Effector memory CD8-positive, alpha-beta T cell (primary cell): Measurements from ENCODE around the gene UBE2J2.

Experiments
- ATAC-seq: fragments of 150-1000 bp; cut with Tn5 transposase; replicated peaks from 2 replicates; pipeline ENCODE4 v1.10.0; 2021; ENCODE audit warnings: mild to moderate bottlenecking, moderate library complexity
- DNase-seq, 3 experiments: peaks; one replicate each; pipeline ENCODE4 v3.0.0; 2021
- H3K27ac Mint-ChIP-seq, 2 donors: one replicate each; pipeline ENCODE4 v1.8.0; 2022; ENCODE audit warnings: mild to moderate bottlenecking in 2 of 2, mixed read lengths in 2 of 2, moderate library complexity in 2 of 2
- H3K27me3 Mint-ChIP-seq, 2 donors: one replicate each; pipeline ENCODE4 v1.8.0; 2022; ENCODE audit warnings: mixed read lengths in 2 of 2
- H3K36me3 Mint-ChIP-seq: one replicate; pipeline ENCODE4 v1.8.0; 2022; ENCODE audit warnings: mild to moderate bottlenecking, moderate library complexity, mixed read lengths; ENCODE audit not compliant: insufficient read depth
- H3K4me1 Mint-ChIP-seq, 2 donors: one replicate each; pipeline ENCODE4 v1.8.0; 2022; ENCODE audit warnings: low read depth in 2 of 2, mixed read lengths in 2 of 2
- H3K4me3 Mint-ChIP-seq, 2 donors: one replicate each; pipeline ENCODE4 v1.8.0; 2022; ENCODE audit warnings: mild to moderate bottlenecking in 2 of 2, mixed read lengths in 2 of 2, moderate library complexity in 2 of 2
- H3K9me3 Mint-ChIP-seq, 2 donors: one replicate each; pipeline ENCODE4 v1.8.0; 2022; ENCODE audit warnings: mixed read lengths in 2 of 2

The UBE2J2 gene

DNA sequence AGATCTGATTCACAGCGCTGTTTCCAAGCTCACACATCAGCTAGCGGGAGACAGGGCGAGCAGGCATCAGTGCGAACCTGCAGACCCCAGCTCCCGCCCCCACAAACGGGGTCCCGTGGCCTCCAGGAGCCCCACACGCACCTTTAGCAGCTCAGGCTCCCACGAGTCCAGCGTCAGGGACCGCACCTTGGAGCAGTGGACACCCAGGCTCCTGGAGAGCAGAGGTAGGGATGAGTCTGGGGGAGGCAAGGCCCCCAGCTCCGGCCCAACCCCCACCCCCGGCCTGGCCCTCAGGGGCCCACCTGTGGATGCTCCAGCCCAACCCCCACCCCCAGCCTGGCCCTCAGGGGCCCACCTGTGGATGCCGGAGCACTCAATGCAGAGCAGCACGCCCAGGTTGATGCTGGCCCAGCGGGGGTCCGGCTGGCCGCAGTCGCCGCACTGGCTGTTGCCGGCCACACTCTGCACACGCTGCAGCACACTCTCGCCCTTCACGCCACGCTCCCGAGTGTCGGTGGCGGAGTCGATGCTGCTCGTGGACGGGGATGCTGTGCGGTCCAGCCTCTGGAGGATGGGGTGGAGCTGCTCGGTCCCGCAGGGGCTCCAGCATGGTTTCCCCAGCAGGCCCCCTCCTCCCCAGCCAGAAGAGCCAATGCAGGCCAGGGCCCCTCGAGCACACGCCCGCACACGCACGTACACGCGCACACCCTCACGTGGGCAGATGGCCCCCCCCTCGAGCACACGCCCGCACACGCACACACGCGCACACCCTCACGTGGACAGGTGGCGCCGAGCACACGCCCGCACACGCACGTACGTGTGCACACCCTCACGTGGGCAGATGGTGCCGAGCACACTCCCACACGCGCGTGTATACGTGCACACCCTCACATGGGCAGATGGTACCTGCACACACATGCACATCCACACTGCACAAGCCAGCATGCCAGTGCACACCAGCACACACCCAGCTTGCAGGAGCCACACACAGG, 22.7 kb upstream of the UBE2J2 start:
- DNase-seq (no peak), ATAC-seq (no peak)
- H3K4me3 Mint-ChIP-seq: no peak overlapping the region
- H3K27me3 Mint-ChIP-seq: no peaks in the 10 kb centered on the region
- no peaks in the 10 kb centered on the region for H3K4me1 Mint-ChIP-seq
- H3K36me3 Mint-ChIP-seq: peaks cover 4% of the 10 kb centered on the region
- H3K27ac Mint-ChIP-seq: no peak overlapping the region
- H3K9me3 Mint-ChIP-seq: no peaks in the 10 kb centered on the region

- no peaks in the 10 kb centered on the region for H3K27me3 Mint-ChIP-seq
- DNase-seq (no peak), ATAC-seq (no peak)
- H3K36me3 Mint-ChIP-seq: peaks cover 4% of the 10 kb centered on the region
- H3K4me1 Mint-ChIP-seq: peaks cover 0 to 3% of the 10 kb centered on the region in 2 donors
- no peak overlapping the region for H3K27ac Mint-ChIP-seq
- no peaks in the 10 kb centered on the region for H3K9me3 Mint-ChIP-seq
- H3K4me3 Mint-ChIP-seq: no peak overlapping the region
Observed at GRCh38 chr1:1295154-1295923, 21.7 kb upstream of the UBE2J2 start.

GRCh38 chr1:1294250-1294890, 20.7 kb upstream of the UBE2J2 start:
- H3K27ac Mint-ChIP-seq: no peak overlapping the region
- H3K9me3 Mint-ChIP-seq: no peaks in the 10 kb centered on the region
- no peak for ATAC-seq
- H3K27me3 Mint-ChIP-seq: no peaks in the 10 kb centered on the region
- H3K36me3 Mint-ChIP-seq: peaks cover 4% of the 10 kb centered on the region
- DNase-seq: no peak
- no peak overlapping the region for H3K4me3 Mint-ChIP-seq
- H3K4me1 Mint-ChIP-seq: peaks cover 0 to 5% of the 10 kb centered on the region in 2 donors

DNA sequence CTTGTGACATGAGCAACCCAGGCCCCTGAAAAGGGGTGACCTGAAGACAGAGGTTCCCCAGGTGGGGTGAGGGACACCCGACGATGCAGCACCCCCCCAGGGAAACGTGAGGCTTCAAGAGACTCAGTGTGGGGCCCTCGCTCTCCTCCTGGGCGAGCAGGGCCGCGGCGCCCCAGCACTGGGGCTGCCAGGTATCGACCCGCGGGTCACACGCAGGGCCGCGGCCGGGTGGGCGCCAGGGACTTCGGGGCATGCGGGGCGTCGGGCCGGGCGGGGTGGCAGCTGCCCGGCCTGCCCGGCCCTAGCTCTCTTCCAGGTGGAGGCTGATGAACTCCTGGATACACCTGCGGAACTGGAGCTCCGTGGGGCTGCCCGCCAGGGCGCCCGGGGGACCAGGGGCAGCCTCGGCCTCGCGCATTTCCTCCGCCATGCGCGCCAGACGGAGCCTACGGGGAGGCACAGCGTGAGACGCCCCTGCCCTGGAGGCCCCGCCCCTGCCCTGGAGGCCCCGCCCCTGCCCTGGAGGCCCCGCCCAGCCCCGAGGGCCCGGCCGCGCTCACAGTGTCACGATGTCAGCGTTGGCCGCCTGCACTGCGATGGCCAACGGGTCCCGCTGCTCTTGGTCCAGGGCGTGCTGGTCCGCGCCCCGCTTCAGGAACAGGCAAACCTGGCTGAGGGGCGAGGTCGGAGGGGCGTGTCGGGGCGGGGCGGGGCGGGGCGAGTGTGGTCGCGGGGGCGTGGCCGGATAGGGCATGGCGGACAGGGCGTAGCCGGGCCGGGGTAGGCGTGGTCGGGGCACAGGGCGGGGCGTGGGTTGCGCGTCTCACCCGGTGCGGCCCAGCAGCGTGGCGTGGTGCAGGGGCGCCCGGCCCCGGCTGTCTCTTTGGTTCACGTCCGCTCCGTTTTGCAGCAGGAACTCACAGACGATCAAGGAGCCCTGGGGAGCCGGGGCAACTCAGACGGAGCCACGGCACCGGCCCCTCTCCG, 19.9 kb upstream of the UBE2J2 start:
- ATAC-seq: no peak
- Mint-ChIP-seq H3K27ac (no peak overlapping the region), H3K9me3 (no peaks in the 10 kb centered on the region), H3K36me3 (peaks cover 4% of the 10 kb centered on the region), H3K27me3 (no peaks in the 10 kb centered on the region), H3K4me1 (peaks cover 0 to 5% of the 10 kb centered on the region in 2 donors), H3K4me3 (no peak overlapping the region)
- no peak for DNase-seq

- no peak overlapping the region for H3K27ac Mint-ChIP-seq
- peaks cover 4% of the 10 kb centered on the region for H3K36me3 Mint-ChIP-seq
- DNase-seq: no peak
- no peak overlapping the region for H3K4me3 Mint-ChIP-seq
- H3K4me1 Mint-ChIP-seq: peaks cover 0 to 5% of the 10 kb centered on the region in 2 donors
- H3K27me3 Mint-ChIP-seq: no peaks in the 10 kb centered on the region
- no peaks in the 10 kb centered on the region for H3K9me3 Mint-ChIP-seq
- ATAC-seq: no peak
Observed at GRCh38 chr1:1292851-1293250, 19.2 kb upstream of the UBE2J2 start.

GRCh38 chr1:1292442-1292779, 18.8 kb upstream of the UBE2J2 start:
- peaks cover 4% of the 10 kb centered on the region for H3K36me3 Mint-ChIP-seq
- no peaks in the 10 kb centered on the region for H3K9me3 Mint-ChIP-seq
- peaks cover 0 to 5% of the 10 kb centered on the region in 2 donors for H3K4me1 Mint-ChIP-seq
- H3K4me3 Mint-ChIP-seq: no peak overlapping the region
- no peak for ATAC-seq
- H3K27me3 Mint-ChIP-seq: no peaks in the 10 kb centered on the region
- peak overlapping the region in 1 of 2 donors; percentile 67 for H3K27ac Mint-ChIP-seq
- no peak for DNase-seq

DNA sequence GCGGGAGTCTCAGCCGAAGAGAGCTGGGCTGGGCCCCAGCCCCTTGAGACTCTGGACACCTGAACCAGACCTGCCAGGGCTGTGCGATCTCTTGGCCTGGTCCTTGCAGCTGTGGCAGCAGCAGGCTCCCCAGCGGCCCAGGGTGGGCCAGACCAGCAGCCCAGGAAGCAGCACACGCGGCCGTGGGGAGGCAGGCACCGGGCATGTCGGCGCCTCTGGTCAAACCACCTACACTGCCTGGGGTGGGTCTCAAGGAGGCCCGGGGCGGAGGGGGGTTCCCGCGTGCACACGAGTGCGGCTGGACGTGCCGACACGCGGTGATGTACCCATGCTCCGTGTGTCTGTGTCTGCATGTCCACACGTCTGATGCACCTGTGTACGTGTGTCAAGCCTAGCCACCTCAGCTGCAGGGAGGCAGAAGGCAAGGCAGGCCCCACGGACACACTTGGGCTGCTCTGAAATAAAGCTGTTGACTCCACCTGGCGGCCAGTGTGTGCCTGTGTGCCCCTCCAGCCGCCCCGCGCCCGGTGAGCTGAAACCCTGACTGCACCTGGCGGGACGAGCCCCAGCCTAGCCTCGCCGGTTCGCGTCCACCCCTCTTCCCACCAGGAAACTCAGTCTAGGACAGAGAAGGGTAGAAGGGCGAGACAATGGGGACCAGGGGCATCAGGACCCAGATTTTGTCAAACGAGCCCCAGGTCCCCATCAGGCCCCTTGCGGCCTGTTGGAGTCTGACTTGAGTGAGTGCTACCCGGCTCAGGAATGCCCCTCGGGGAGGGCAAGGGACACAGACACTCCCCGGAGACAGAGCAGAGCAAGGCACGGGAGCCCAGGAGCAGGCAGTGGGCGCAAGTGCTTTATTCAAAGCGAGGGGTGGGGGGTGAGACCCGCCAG, 18.1 kb upstream of the UBE2J2 start:
- DNase-seq (peak in 2 of 3 experiments; percentile 55 to 56), ATAC-seq (peak; percentile 86)
- Mint-ChIP-seq H3K4me3 (no peak overlapping the region), H3K27me3 (no peaks in the 10 kb centered on the region), H3K9me3 (no peaks in the 10 kb centered on the region), H3K27ac (peak overlapping the region in 1 of 2 donors; percentile 67), H3K36me3 (peaks cover 4% of the 10 kb centered on the region), H3K4me1 (peaks cover 0 to 5% of the 10 kb centered on the region in 2 donors)

DNA sequence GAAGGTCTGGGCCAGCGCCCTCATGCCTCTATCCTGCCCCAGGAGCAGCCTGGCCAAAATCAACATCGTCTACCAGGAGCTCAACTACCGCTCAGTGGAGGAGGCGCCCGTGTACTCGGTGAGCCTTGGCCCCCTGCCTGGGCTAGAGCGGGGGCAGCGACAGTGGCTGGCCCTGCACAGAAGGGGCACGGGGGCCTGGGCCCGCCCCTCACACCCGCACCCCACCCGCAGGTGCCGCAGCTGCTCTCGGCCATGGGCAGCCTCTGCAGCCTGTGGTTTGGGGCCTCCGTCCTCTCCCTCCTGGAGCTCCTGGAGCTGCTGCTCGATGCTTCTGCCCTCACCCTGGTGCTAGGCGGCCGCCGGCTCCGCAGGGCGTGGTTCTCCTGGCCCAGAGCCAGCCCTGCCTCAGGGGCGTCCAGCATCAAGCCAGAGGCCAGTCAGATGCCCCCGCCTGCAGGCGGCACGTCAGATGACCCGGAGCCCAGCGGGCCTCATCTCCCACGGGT, 17.4 kb upstream of the UBE2J2 start:
- Mint-ChIP-seq H3K4me1 (peaks cover 0 to 5% of the 10 kb centered on the region in 2 donors), H3K36me3 (peaks cover 4% of the 10 kb centered on the region), H3K9me3 (no peaks in the 10 kb centered on the region), H3K4me3 (no peak overlapping the region), H3K27me3 (no peaks in the 10 kb centered on the region), H3K27ac (no peak overlapping the region)
- no peak for ATAC-seq
- no peak for DNase-seq

- Mint-ChIP-seq H3K36me3 (peaks cover 4% of the 10 kb centered on the region), H3K27ac (no peak overlapping the region), H3K27me3 (no peaks in the 10 kb centered on the region), H3K4me3 (no peak overlapping the region), H3K9me3 (no peaks in the 10 kb centered on the region), H3K4me1 (peaks cover 0 to 5% of the 10 kb centered on the region in 2 donors)
- peak; percentile 64 for ATAC-seq
- peak; percentile 32 to 62 (median 58) for DNase-seq
Observed at GRCh38 chr1:1290238-1290731, 16.6 kb upstream of the UBE2J2 start.

GRCh38 chr1:1287288-1288110, 13.8 kb upstream of the UBE2J2 start:
- Mint-ChIP-seq H3K27ac (no peak overlapping the region), H3K9me3 (no peaks in the 10 kb centered on the region), H3K4me3 (no peak overlapping the region), H3K4me1 (peaks cover 0 to 8% of the 10 kb centered on the region in 2 donors), H3K36me3 (peaks cover 1% of the 10 kb centered on the region), H3K27me3 (no peaks in the 10 kb centered on the region)
- no peak for ATAC-seq
- no peak for DNase-seq
